Islet of Langerhans (tissue), 1 donor: ENCODE results near the gene NADK2.
"Not testable (repeated sequence)": the region's sequence is repeated elsewhere in the genome, so short reads cannot be mapped to it uniquely, and the experiment has no call there.

ENCODE experiments used
- FAIRE-seq: peaks from one replicate; lab custom pipeline; 2011; peaks lifted over from hg19 to GRCh38; lab: Jason Lieb, UNC

NADK2 gene, protein sequence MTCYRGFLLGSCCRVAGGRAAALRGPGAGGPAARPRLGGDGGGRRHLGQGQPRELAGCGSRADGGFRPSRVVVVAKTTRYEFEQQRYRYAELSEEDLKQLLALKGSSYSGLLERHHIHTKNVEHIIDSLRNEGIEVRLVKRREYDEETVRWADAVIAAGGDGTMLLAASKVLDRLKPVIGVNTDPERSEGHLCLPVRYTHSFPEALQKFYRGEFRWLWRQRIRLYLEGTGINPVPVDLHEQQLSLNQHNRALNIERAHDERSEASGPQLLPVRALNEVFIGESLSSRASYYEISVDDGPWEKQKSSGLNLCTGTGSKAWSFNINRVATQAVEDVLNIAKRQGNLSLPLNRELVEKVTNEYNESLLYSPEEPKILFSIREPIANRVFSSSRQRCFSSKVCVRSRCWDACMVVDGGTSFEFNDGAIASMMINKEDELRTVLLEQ

DNA sequence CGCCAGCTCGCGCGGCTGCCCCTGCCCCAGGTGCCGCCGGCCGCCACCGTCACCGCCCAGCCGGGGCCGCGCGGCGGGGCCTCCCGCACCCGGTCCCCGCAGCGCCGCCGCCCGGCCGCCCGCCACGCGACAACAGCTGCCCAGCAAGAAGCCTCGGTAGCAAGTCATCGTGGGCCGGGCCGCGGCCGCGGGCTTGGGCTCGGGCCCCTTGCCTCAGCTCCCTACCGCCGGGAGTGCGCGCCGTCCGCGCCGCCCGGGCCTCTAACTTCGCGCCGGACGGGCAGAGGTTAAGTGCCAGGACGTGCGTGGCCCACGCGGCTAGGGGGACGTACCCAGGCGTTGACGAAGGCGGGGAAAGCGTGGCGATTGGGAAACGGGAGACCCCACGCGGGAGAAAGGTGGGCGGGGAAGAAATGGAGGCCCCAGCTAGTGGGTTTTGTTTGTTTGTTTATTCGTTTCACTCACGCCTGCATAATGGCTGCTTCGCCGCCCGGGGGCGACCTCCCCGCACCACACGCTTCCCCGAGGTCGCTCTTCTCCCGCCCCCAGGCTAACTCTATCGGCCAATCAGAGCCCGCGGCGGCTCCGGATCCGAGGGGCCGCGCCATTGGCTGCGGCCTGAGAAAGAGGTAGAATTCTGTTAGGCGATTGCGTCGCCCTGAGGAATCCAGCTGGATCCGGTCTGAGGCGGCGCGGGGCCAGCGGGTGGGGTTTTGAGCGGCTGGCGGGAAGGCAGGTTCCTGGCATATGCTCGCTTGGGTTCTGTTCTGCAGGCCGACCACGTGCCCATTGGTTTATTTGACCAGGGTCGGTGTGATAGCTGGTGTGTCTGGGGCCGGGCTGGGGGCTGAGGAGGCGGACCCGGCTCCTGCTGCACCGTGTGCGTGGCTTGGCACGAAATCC lies at the start of gene NADK2:
Gene NADK2 (minus strand): TSS at position 295 of the 903 bp plus-strand sequence. CDS start 127 bp downstream, at position 168.
- peak; percentile 65 for FAIRE-seq

DNA sequence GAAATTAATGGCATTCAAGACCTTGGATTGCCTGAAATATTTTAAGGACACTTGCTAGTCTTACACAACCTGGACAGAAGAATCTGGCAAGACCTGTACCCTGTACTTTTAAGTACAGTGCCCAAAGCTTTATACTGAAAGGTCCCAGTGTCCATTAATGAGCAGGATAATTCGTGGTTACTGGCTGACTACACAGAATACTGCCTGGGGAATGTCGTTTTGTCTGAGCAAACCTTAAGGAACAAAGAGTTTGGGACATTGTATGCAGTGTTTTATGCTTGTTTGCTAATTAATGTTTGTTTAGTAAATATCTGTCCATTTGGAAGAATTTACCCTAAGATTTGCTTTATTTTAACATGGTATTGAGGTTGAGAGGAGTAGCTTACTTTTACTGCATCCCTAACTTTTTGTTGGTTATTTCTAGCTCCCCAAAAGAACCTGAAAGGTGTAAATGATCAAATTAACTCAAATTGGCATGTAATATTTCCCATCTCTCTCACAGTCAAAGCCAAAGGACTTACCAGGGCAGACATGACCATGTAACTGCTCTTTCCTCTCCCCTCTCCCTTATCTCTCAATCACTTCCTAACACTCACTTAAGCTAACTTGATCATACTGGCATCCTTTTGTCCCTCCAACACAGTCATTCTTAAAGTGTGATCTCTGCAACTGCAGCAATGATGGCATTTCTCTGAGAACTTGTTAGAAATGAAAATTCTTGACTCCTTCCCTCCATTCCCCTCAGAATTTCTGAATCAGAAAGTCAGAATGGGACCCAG lies 44.3 kb upstream of the NADK2 start:
- no peak for FAIRE-seq

- FAIRE-seq: not testable (repeated sequence)
Measured at GRCh38 chr5:36283775-36284174, 42.0 kb upstream of the NADK2 start.

DNA sequence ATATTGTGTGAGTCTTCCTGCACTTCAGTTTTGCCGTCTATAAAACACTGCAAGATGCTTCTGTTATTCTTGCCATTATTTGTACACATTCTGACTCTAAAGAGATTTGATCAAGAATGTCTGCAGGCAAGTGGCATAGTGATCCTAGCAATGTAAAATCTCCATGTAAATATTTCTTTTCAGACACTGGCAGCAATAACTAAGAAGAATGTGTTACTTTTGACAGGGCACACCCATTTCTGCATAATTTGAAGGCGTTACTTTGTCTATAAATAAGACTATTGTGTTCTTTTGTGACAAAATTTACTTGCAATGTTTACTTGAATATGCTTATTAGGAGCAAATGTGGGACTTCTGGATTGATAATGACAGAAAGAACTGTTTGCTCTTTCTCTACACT lies 39.9 kb upstream of the NADK2 start:
- FAIRE-seq: no peak

DNA sequence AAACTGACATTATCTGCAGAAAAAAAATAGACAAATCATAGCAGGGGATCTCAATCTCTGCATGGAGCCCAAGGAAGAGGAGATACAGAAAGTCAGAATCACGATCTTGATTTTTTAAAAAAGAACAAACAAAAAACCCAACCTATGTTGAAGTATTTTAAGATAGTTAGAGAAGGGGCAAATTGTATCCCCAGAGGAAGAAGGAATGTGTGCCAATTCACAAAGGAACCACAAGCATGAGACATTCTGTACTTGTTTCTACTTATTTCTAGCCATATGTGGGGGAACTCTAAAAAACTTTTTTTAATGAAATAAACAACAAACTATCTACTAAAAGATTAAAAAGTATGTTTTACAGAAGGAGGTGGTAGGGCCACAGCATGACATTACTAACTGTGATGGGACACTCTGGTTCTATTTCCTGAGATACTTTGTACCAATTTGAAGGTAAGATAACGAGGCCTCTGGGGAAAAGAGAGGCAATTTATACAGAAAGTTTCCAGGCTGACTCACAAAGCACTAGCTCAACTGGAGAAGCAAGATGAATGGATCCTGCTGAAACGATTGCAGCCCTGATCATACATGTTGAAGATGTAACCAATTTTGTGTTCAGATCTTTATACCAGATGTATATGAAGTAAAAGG lies 37.5 kb upstream of the NADK2 start:
- FAIRE-seq: no peak

- FAIRE-seq: no peak
Measured at GRCh38 chr5:36277521-36278176, 35.9 kb upstream of the NADK2 start.

DNA sequence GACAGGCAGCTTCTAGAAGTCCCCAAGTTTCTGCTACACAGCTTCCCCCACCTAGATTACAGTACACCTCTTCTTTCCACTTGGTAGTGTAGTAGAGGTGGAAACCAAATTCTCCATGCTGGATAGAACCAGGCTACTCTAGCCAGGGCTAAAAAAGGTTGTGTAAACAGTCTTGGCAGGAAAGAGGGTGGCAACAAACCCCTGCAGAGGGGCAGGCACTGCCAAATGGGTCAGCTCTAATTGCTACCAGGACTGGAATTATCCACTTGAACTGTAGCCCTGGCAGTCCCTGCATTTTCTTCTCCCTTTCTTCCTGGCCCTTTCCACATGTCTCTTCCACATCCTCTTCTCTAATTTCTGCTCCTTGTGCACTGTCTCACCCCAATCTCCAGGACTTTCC lies 35.1 kb upstream of the NADK2 start:
- no peak for FAIRE-seq

DNA sequence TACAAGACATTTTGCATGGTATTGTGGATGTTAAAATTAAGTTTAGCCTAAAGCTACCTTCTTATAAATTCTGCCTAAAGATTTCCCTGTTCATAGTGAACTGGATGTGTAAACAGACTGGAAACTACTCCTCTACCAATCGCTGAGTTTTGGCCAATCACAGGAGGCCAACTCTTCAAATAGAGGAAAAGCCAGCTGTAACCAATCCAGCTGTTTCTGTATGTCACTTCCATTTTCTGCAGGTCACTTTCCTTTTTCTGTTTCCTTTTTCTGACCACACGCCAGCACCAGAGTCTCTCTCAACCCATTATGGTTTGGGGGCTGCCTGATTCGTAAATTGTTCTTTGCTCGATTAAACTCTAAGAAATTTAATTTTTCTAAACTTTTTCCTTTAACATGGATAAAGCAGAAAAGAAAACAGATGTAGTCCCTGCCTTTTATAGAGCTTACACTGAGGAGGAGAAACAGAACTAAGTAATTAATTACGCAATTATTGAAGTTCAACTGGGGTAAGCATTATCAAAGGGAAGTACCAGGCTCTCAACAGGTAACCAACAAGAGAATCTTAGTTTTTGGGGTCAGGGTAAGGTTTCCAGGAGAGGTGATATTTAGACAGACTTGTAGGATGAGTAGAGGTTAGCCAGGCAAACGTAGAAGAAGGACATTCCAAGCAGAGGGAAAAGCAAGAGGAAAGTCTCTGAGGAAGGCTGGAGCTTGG lies 32.2 kb upstream of the NADK2 start:
- FAIRE-seq: no peak

- FAIRE-seq: peak; percentile 45
Measured at GRCh38 chr5:36272136-36272690, 30.5 kb upstream of the NADK2 start.

- FAIRE-seq: no peak
Measured at GRCh38 chr5:36270876-36271575, 29.3 kb upstream of the NADK2 start.

DNA sequence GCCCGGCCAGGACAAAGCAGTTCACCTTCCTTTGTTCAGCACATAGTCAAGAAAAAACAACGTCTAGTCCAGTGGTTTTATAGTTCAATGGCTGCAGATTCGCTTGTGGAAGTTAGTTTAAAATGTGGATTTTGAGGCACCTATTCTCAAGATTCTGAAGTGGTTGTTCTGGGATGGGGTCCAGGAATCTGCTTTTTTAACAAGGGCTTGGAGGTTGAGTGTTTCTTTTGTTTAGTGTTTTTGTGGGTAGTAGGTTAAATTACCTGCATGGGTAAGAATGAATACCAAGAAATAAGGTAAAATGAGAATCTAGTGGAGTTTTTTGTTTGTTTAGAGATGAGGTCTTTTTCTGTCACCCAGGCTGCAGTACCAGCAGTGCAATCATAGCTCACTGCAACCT lies 28.4 kb upstream of the NADK2 start:
- no peak for FAIRE-seq

GRCh38 chr5:36269478-36269877 lies 27.8 kb upstream of the NADK2 start:
- no peak for FAIRE-seq

DNA sequence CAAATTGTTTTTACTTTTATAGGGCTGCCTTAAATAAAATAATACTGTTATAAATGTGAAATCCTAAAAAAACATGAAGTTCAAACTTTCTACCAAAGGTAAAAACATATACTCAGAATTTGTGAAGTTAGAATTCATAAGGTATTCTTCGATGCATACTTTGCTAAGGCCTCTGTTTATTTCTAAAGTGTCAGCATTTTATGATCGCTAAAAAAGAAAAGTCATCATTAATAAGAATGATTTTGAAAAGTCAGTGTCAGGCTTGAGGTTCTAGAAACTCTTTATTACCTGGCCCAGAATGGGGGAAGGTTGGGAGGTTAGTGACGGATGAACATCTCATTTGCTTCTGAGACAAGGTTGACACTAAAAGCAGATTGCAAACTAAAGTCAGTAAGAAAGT lies 26.2 kb upstream of the NADK2 start:
- no peak for FAIRE-seq

- no peak for FAIRE-seq
Measured at GRCh38 chr5:36264202-36264760, 22.6 kb upstream of the NADK2 start.

GRCh38 chr5:36261186-36261585 lies 19.5 kb upstream of the NADK2 start:
- FAIRE-seq: no peak

DNA sequence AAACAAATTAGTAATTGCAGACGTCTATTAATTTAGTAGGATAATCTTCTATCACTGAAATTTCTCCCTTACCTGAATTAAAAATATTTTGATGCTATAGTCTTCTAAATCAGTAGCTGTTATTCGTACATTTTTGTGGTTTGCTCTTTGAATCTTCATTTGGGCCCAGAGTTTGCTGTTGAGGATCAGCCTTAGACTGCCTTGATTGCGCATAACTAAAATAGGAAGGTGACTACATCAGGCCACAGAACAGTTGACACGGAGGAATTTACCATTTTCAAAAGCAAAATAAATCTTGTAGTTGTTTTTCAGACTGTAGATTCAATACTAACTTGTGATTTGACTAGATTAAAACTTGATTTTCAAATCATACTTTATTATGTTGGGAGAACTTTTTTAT lies 11.8 kb upstream of the NADK2 start:
- FAIRE-seq: no peak

GRCh38 chr5:36252722-36253365 lies 11.1 kb upstream of the NADK2 start:
- no peak for FAIRE-seq

DNA sequence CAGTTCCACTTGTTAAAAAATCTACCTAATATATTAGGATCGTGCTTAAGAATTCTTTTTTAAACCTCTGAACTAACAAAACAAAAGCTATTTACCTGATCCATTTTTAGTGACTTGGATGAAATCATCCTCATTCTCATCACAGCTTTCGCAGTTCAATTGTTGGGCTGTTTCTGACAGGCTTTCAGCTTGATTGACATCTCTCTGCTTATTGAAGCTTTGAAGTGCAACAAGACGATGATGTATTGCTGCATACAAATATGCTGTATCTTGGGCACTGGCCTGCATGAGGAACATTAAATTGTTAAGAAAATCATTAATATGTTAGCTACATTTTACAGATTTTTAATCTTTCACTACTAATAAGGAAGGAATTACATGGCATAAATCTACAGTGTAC lies 9.5 kb upstream of the NADK2 start:
- no peak for FAIRE-seq

DNA sequence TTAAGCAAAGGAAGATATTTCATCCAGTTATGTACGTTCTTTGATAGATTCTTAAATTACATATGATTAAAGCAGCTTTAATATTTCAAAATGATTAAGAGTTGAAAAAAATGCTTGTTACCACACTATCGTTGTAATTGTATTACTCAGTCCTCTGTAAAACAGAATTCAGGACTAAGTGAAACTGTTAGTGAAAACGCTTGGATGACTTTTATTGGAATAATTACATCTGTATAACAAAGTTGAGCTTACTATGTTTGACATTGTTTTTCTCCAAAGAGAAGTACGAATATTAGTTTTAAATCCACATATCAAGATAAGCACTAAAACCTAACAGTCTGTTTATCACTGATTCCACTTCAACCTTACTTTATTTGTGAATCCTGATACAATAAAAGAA lies 8.7 kb upstream of the NADK2 start:
- FAIRE-seq: no peak
